Measurements from ENCODE around the gene SLC25A13.

The SLC25A13 gene

GRCh38 chr7:96331775-96332174 is 9.9 kb upstream of the SLC25A13 start:
- H3K27me3 ChIP-seq (ENCODE audit: insufficient read depth, poor library complexity, severe bottlenecking): no peaks in the 10 kb centered on the region
- DNase-seq (ENCODE audit: low read depth in 1 of 2, low spot score in 1 of 2): no peak
- TF ChIP-seq REST (IDR thresholded peaks at IDR 0.05; ENCODE audit: insufficient replicate concordance, low read depth) (no peak), CTCF (IDR thresholded peaks at IDR 0.05; ENCODE audit: insufficient read depth, low read length) (no peak), SPI1 (IDR thresholded peaks at IDR 0.05; ENCODE audit: borderline replicate concordance, low read depth) (no peak), POLR2AphosphoS5 (IDR thresholded peaks at IDR 0.05; ENCODE audit: low read depth) (no peak), GABPA (IDR thresholded peaks at IDR 0.05; ENCODE audit: low read depth) (no peak)
- H3K27ac ChIP-seq (replicated peaks): no peak overlapping the region
- no peak overlapping the region for H3K4me3 ChIP-seq (replicated peaks; ENCODE audit: insufficient read depth, low read length)

- DNase-seq (ENCODE audit: low read depth in 1 of 2, low spot score in 1 of 2): no peak
- H3K27ac ChIP-seq (replicated peaks): no peak overlapping the region
- TF ChIP-seq POLR2AphosphoS5 (IDR thresholded peaks at IDR 0.05; ENCODE audit: low read depth) (no peak), CTCF (IDR thresholded peaks at IDR 0.05; ENCODE audit: insufficient read depth, low read length) (no peak), GABPA (IDR thresholded peaks at IDR 0.05; ENCODE audit: low read depth) (no peak)
- no peak overlapping the region for H3K4me3 ChIP-seq (replicated peaks; ENCODE audit: insufficient read depth, low read length)
- no peaks in the 10 kb centered on the region for H3K27me3 ChIP-seq (ENCODE audit: insufficient read depth, poor library complexity, severe bottlenecking)
Observed at GRCh38 chr7:96331233-96331632, 9.3 kb upstream of the SLC25A13 start.

- no peak for DNase-seq (ENCODE audit: low read depth in 1 of 2, low spot score in 1 of 2)
- TF ChIP-seq REST (IDR thresholded peaks at IDR 0.05; ENCODE audit: insufficient replicate concordance, low read depth): no peak
- no peak for TF ChIP-seq CTCF (IDR thresholded peaks at IDR 0.05; ENCODE audit: insufficient read depth, low read length)
- no peak for TF ChIP-seq POLR2AphosphoS5 (IDR thresholded peaks at IDR 0.05; ENCODE audit: low read depth)
- TF ChIP-seq SPI1 (IDR thresholded peaks at IDR 0.05; ENCODE audit: borderline replicate concordance, low read depth): no peak
- TF ChIP-seq GABPA (IDR thresholded peaks at IDR 0.05; ENCODE audit: low read depth): no peak
- no peak overlapping the region for H3K4me3 ChIP-seq (replicated peaks; ENCODE audit: insufficient read depth, low read length)
- H3K27me3 ChIP-seq (ENCODE audit: insufficient read depth, poor library complexity, severe bottlenecking): no peaks in the 10 kb centered on the region
- no peak overlapping the region for H3K27ac ChIP-seq (replicated peaks)
Observed at GRCh38 chr7:96330193-96330592, 8.3 kb upstream of the SLC25A13 start.

GRCh38 chr7:96329241-96329640 is 7.3 kb upstream of the SLC25A13 start:
- H3K27ac ChIP-seq (replicated peaks): no peak overlapping the region
- no peak overlapping the region for H3K4me3 ChIP-seq (replicated peaks; ENCODE audit: insufficient read depth, low read length)
- TF ChIP-seq GABPA (IDR thresholded peaks at IDR 0.05; ENCODE audit: low read depth) (no peak), CTCF (IDR thresholded peaks at IDR 0.05; ENCODE audit: insufficient read depth, low read length) (no peak), REST (IDR thresholded peaks at IDR 0.05; ENCODE audit: insufficient replicate concordance, low read depth) (no peak), POLR2AphosphoS5 (IDR thresholded peaks at IDR 0.05; ENCODE audit: low read depth) (no peak), SPI1 (IDR thresholded peaks at IDR 0.05; ENCODE audit: borderline replicate concordance, low read depth) (no peak)
- no peak for DNase-seq (ENCODE audit: low read depth in 1 of 2, low spot score in 1 of 2)
- H3K27me3 ChIP-seq (ENCODE audit: insufficient read depth, poor library complexity, severe bottlenecking): no peaks in the 10 kb centered on the region

Data from HL-60 (cell line).